B cell (primary cell): ENCODE measurements around the gene CCDC183. TPM values are rescaled to one million over a fixed set of nuclear protein-coding genes. Genes with fewer than 3 reads are reported as not detected.
A peak's percentile ranks its signal among the peaks of the same experiment; 100 is the strongest.

Experiments used
- ATAC-seq: fragments of 200-7000 bp; cut with Tn5 transposase; one replicate; pipeline ENCODE4 v1.10.0; 2021; ENCODE audit warnings: low read depth, mild to moderate bottlenecking, moderate number of reproducible peaks, moderate library complexity
- CTCF ChIA-PET: fragments of 350-600 bp; sonication (Branson Sonifier 250); formaldehyde crosslinking; loops from one replicate; lab custom pipeline; 2021; ENCODE audit warnings: antibody characterized with exemption, inconsistent platforms; lab: Charles Lee
- POLR2A ChIA-PET: fragments of 350-600 bp; sonication (Branson Sonifier 250); formaldehyde crosslinking; loops from one replicate; lab custom pipeline; 2021; ENCODE audit warnings: antibody characterized with exemption; lab: Charles Lee
- DNase-seq: peaks from one replicate; pipeline ENCODE4 v3.0.0; 2013
- H2AFZ ChIP-seq: 2 replicates; pipeline ENCODE4 v1.6.1; 2012; ENCODE audit warnings: mild to moderate bottlenecking, low read depth, low read length; ENCODE audit not compliant: insufficient read depth, poor library complexity, severe bottlenecking
- H3K27ac ChIP-seq, 2 donors: 1 replicate in 1 of 2; 2 replicates in 1 of 2; pipeline ENCODE4 v1.5.1; 2012 to 2013; ENCODE audit warnings: low read length in 2 of 2, mild to moderate bottlenecking in 2 of 2, moderate library complexity in 1 of 2
- H3K27me3 ChIP-seq, 4 experiments: fragments of 200-600 bp in 1 of 4; sonication (generic) in 1 of 4; replicated peaks in 1 of 4; 1 replicate in 2 of 4; 2 replicates in 2 of 4; pipeline versions ENCODE4 v1.6.1 to v1.7.0; 2013 to 2016; ENCODE audit warnings: low read length in 3 of 4, mild to moderate bottlenecking in 2 of 4, mixed read lengths in 1 of 4, moderate library complexity in 1 of 4; ENCODE audit not compliant: insufficient read depth in 4 of 4, control insufficient read depth in 3 of 4; ENCODE audit errors: control extremely low read depth in 1 of 4
- H3K36me3 ChIP-seq, 2 experiments: replicated peaks in 1 of 2; 1 replicate in 1 of 2; 2 replicates in 1 of 2; pipeline versions ENCODE4 v1.6.1 to v1.7.1; 2013; ENCODE audit warnings: low read length in 1 of 2; ENCODE audit not compliant: insufficient read depth in 2 of 2, control insufficient read depth in 1 of 2; ENCODE audit errors: control extremely low read depth in 1 of 2, extremely low read depth in 1 of 2
- H3K4me1 ChIP-seq, 2 donors: fragments of 200-600 bp in 1 of 2; sonication (generic) in 1 of 2; 1 replicate in 1 of 2; 2 replicates in 1 of 2; pipeline versions ENCODE4 v1.5.1 to v1.6.1; 2013 to 2017; ENCODE audit warnings: low read length in 2 of 2; ENCODE audit not compliant: control insufficient read depth in 2 of 2, insufficient read depth in 2 of 2
- H3K4me2 ChIP-seq: replicated peaks from 2 replicates; pipeline ENCODE3; 2012; ENCODE audit warnings: mild to moderate bottlenecking, low read depth, low read length; ENCODE audit not compliant: poor library complexity, severe bottlenecking
- H3K4me3 ChIP-seq, 5 experiments: fragments of 200-600 bp in 1 of 5; sonication (generic) in 1 of 5; 1 replicate in 3 of 5; 2 replicates in 2 of 5; pipeline versions ENCODE4 v1.5.1 to v1.7.0; 2011 to 2016; ENCODE audit warnings: low read length in 4 of 5, mild to moderate bottlenecking in 4 of 5, low read depth in 2 of 5, control low read depth in 1 of 5, moderate library complexity in 1 of 5; ENCODE audit not compliant: insufficient read depth in 1 of 5; ENCODE audit errors: control extremely low read depth in 1 of 5, extremely low read depth in 1 of 5
- H3K79me2 ChIP-seq: fragments of 200-600 bp; sonication (generic); one replicate; pipeline ENCODE4 v1.6.0; 2016; ENCODE audit warnings: low read length; ENCODE audit not compliant: control insufficient read depth, insufficient read depth
- H3K9ac ChIP-seq: fragments of 200-600 bp; sonication (generic); 2 replicates; pipeline ENCODE4 v1.6.1; 2017; ENCODE audit warnings: mild to moderate bottlenecking, low read length, moderate library complexity
- H3K9me3 ChIP-seq, 3 donors: one replicate each; pipeline versions ENCODE4 v1.6.1 to v1.7.1; 2013; ENCODE audit warnings: low read length in 2 of 3; ENCODE audit not compliant: control insufficient read depth in 2 of 3, insufficient read depth in 1 of 3; ENCODE audit errors: control extremely low read depth in 1 of 3
- H4K20me1 ChIP-seq: 2 replicates; pipeline ENCODE4 v1.6.0; 2012; ENCODE audit warnings: mild to moderate bottlenecking, low read length; ENCODE audit not compliant: insufficient read depth, control insufficient read depth, poor library complexity, severe bottlenecking
- H3K27ac Mint-ChIP-seq: one replicate; pipeline ENCODE4 v1.8.0; 2021; ENCODE audit warnings: mixed read lengths
- H3K27me3 Mint-ChIP-seq: one replicate; pipeline ENCODE4 v1.8.0; 2021; ENCODE audit warnings: mixed read lengths
- H3K4me1 Mint-ChIP-seq: one replicate; pipeline ENCODE4 v1.8.0; 2021; ENCODE audit warnings: mixed read lengths
- H3K4me3 Mint-ChIP-seq: one replicate; pipeline ENCODE4 v1.8.0; 2021; ENCODE audit warnings: mixed read lengths
- H3K9me3 Mint-ChIP-seq: one replicate; pipeline ENCODE4 v1.8.0; 2022; ENCODE audit warnings: mixed read lengths; ENCODE audit not compliant: insufficient read depth
- CTCF ChIP-seq: fragments of 200-600 bp; IDR thresholded peaks from one replicate; pipeline ENCODE4 v1.8.0; 2022; ENCODE audit warnings: antibody characterized with exemption, mild to moderate bottlenecking
- EZH2 ChIP-seq: IDR thresholded peaks from 2 replicates; pipeline ENCODE4 v1.6.1; 2012; ENCODE audit warnings: borderline replicate concordance, low read depth, mild to moderate bottlenecking, moderate library complexity, low read length; ENCODE audit not compliant: insufficient read depth, poor library complexity, severe bottlenecking
- WGBS: methylation state at CpG from one replicate; pipeline ENCODE4 v1.1.5; 2013; ENCODE audit warnings: missing lambda C conversion rate; ENCODE audit not compliant: insufficient coverage; 5-methylcytosine and 5-hydroxymethylcytosine counted together
- intact Hi-C: fragments of 100-400 bp; cut with micrococcal nuclease; formaldehyde crosslinking; loops from one replicate; pipeline ENCODE4 v1.10.0; 2022
- polyA plus RNA-seq: library from polyadenylated mRNA; depleted of rRNA; stranded (reverse); fragments of >200 nt; gene quantifications from 2 replicates; pipeline ENCODE4 v1.2.3, GENCODE V29; 2012
- total RNA-seq, 2 donors: library from RNA; stranded (reverse); fragments of 120-200 nt in 1 of 2; gene quantifications; 1 replicate in 1 of 2; 2 replicates in 1 of 2; pipeline versions ENCODE4 v1.2.3 to v1.2.4, GENCODE V29; 2013 to 2022

The CCDC183 gene
- total and polyA plus RNA-seq, 2 donors (not counting 1 experiment from before 2014, with no cell fraction given) = 1.8 to 4.9 TPM

DNA sequence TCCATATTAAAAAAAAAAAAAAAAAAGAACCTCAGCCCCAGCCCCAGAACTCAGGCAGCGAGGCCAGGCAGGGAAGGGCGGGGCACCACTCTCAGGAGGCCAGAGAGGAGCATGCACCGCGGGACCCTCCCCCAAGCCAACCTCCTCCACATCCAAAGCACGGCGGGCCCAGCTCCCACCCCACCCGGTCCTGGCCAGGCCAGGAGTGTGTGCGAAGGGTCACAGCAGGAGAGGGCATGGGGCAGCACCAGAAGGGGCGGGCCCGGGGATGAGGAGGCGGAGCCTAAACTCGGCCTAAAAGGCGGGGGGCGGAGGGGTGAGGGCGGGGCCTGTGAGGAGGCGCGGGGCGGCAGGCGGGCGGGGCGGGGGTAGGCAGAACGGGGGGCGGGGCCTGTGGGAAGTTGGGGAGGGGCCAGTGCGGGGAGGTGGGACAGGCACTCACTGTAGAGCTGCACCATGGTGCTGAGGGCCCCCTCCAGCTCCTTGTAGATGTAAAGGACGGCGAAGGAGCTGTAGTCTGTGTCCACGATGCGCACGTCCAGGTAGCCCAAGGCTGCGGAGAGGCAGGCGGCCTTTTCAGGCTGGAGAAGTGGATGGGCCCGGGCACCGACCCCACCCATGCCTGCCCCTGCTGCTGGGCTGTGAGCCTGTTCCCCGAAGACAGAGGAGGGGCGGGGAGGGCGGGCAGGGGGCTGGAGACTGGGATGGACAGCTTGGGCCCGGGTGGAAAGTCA, 33.1 kb upstream of the CCDC183 start:
- DNase-seq (peak; percentile 66), ATAC-seq (peak; percentile 6)
- no peak overlapping the region for H3K27ac Mint-ChIP-seq
- intact Hi-C loops = no loop called here
- H3K4me1 ChIP-seq = peaks cover 46 to 83% of the 10 kb centered on the region in 2 donors
- ChIA-PET CTCF (interaction anchor here (1.3 kb wide), 1 partner anchor 272 kb away, joined by 6 read pairs; no protein-coding TSS in a partner anchor), POLR2A (interaction anchor here (0.6 to 1.5 kb wide), 7 partner anchors 11 to 366 kb away, joined by 3 to 5 read pairs (median 3); no protein-coding TSS in a partner anchor)
- no peaks in the 10 kb centered on the region for H3K9me3 Mint-ChIP-seq
- H3K36me3 ChIP-seq = no peaks in the 10 kb centered on the region
- no peak for TF ChIP-seq EZH2
- no peak for TF ChIP-seq CTCF
- no peak overlapping the region for H3K4me3 ChIP-seq
- peaks cover 0 to 3% (median 0%) of the 10 kb centered on the region in 3 donors for H3K9me3 ChIP-seq
- H2AFZ ChIP-seq = no peak overlapping the region
- no peak overlapping the region for H3K4me3 Mint-ChIP-seq
- peak overlapping the region; percentile 25 for H3K4me2 ChIP-seq
- peaks cover 55% of the 10 kb centered on the region for H3K4me1 Mint-ChIP-seq
- 30% methylated on average over 20 of the region's 37 CpGs for WGBS
- peaks cover 0 to 3% (median 2%) of the 10 kb centered on the region in 4 experiments for H3K27me3 ChIP-seq
- no peak overlapping the region for H3K27ac ChIP-seq
- H3K9ac ChIP-seq = no peak overlapping the region
- no peaks in the 10 kb centered on the region for H4K20me1 ChIP-seq
- peaks cover 3% of the 10 kb centered on the region for H3K79me2 ChIP-seq
- no peaks in the 10 kb centered on the region for H3K27me3 Mint-ChIP-seq

- DNase-seq (no peak), ATAC-seq (no peak)
- Mint-ChIP-seq H3K27me3 (no peaks in the 10 kb centered on the region), H3K4me3 (no peak overlapping the region), H3K9me3 (no peaks in the 10 kb centered on the region), H3K27ac (peak overlapping the region; percentile 20), H3K4me1 (peaks cover 52% of the 10 kb centered on the region)
- no peaks in the 10 kb centered on the region for H4K20me1 ChIP-seq
- no peak overlapping the region for H3K9ac ChIP-seq
- H3K36me3 ChIP-seq = no peaks in the 10 kb centered on the region
- TF ChIP-seq EZH2 = no peak
- no peak for TF ChIP-seq CTCF
- H3K4me3 ChIP-seq = no peak overlapping the region
- intact Hi-C loops = no loop called here
- ChIA-PET CTCF (interaction anchor here (1.0 to 1.3 kb wide), 2 partner anchors 63 to 272 kb away, joined by 3 to 6 read pairs; no protein-coding TSS in a partner anchor), POLR2A (interaction anchor here (0.6 to 1.5 kb wide), 3 partner anchors 22 to 271 kb away, joined by 3 to 4 read pairs (median 3); no protein-coding TSS in a partner anchor)
- H3K4me1 ChIP-seq = peaks cover 41 to 81% of the 10 kb centered on the region in 2 donors
- WGBS = 90% methylated on average over 14 of the region's 14 CpGs
- no peak overlapping the region for H3K27ac ChIP-seq
- H3K79me2 ChIP-seq = peaks cover 3% of the 10 kb centered on the region
- no peak overlapping the region for H3K4me2 ChIP-seq
- H3K27me3 ChIP-seq = peaks cover 0 to 3% (median 2%) of the 10 kb centered on the region in 4 experiments
- no peaks in the 10 kb centered on the region for H3K9me3 ChIP-seq
- H2AFZ ChIP-seq = no peak overlapping the region
Measured at GRCh38 chr9:136763649-136764035, 32.5 kb upstream of the CCDC183 start.
